Fibroblast of skin of left quadriceps (primary cell): ENCODE measurements around the gene EAPP.
"Not testable (repeated sequence)": the region's sequence is repeated elsewhere in the genome, so short reads cannot be mapped to it uniquely, and the experiment has no call there.

ENCODE experiments used
- DNase-seq, 2 experiments: peaks; one replicate each; pipeline ENCODE4 v3.0.0-alpha.2; 2013; ENCODE audit warnings: low read depth in 2 of 2

Gene EAPP

GRCh38 chr14:34482463-34482862, 57.0 kb downstream of the EAPP start:
- no peak for DNase-seq

GRCh38 chr14:34479694-34480093, 59.8 kb downstream of the EAPP start:
- DNase-seq: no peak

- DNase-seq: no peak
Measured at GRCh38 chr14:34478261-34478660, 61.2 kb downstream of the EAPP start.

- DNase-seq: not testable (repeated sequence)
Measured at GRCh38 chr14:34476036-34476435, 63.5 kb downstream of the EAPP start.

- DNase-seq: no peak
Measured at GRCh38 chr14:34475163-34475562, 64.3 kb downstream of the EAPP start.

GRCh38 chr14:34474187-34474679, 65.3 kb downstream of the EAPP start:
- DNase-seq: no peak

- no peak for DNase-seq
Measured at GRCh38 chr14:34472706-34473279, 66.7 kb downstream of the EAPP start.

- DNase-seq: no peak
Measured at GRCh38 chr14:34470319-34470718, 69.2 kb downstream of the EAPP start.

- DNase-seq: no peak
Measured at GRCh38 chr14:34466691-34467090, 72.8 kb downstream of the EAPP start.
